Measurements from ENCODE around the gene CAPSL.
A peak's percentile ranks its signal among the peaks of the same experiment; 100 is the strongest.
"Not testable (repeated sequence)": the region's sequence is repeated elsewhere in the genome, so short reads cannot be mapped to it uniquely, and the experiment has no call there.

CAPSL gene

DNA sequence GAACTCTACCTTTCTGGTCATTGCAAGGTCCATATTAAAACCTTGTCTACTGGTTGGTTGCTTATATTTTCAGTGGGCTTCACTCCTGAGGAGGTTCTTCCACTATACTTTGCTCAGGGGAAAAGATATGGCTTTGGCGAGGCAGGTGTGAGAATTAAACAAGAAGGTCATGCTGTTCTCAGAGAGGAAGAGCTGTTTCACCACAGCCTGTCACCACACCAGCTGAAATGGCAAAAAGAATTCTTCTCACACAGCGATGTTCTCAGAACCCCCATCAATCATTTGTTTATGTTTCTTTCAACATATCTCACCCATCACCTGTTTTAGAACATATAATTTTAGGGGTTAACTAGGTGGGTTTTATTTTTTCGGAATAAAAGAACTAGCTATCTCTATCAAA, 38.6 kb downstream of the CAPSL start:
- peak; percentile 84 for DNase-seq (ENCODE audit: low read depth)
- TF ChIP-seq, protein P1, sequence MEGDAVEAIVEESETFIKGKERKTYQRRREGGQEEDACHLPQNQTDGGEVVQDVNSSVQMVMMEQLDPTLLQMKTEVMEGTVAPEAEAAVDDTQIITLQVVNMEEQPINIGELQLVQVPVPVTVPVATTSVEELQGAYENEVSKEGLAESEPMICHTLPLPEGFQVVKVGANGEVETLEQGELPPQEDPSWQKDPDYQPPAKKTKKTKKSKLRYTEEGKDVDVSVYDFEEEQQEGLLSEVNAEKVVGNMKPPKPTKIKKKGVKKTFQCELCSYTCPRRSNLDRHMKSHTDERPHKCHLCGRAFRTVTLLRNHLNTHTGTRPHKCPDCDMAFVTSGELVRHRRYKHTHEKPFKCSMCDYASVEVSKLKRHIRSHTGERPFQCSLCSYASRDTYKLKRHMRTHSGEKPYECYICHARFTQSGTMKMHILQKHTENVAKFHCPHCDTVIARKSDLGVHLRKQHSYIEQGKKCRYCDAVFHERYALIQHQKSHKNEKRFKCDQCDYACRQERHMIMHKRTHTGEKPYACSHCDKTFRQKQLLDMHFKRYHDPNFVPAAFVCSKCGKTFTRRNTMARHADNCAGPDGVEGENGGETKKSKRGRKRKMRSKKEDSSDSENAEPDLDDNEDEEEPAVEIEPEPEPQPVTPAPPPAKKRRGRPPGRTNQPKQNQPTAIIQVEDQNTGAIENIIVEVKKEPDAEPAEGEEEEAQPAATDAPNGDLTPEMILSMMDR (IDR thresholded peaks at IDR 0.05; ENCODE audit: insufficient read depth, low read depth, low read length, missing control alignments): no peak

DNA sequence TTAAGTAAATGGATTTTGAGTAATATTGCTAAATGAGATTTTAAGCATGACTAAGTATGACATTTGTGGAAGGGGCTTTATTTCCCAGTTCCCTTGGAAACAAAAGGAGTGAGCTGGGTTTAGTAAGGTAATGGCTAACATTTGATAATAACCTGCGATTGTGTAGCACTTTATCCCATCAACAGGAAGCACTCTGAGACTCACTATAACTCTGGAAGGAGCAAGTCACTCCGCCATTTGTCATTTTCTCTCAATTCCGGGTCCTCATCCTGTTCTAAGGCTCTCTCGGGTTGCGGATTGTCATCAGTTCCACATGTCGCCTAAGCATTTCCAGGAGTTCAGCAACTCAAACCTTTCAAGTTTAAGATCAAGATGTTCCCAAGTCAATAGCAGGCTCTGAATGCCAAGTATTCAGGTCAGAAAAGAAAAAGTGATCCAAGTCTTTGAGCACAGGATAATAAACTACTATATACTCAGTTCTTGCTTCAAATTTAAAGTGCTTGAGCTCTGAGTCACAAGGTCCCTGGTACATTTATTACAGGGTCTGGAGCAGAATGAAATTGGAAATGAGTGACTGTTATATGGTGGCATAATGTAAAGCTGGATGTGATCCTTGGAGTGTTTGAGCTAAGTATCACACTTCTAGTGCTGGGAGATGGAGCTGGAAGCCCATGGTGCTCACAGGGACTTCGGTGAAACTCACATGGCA, 39.3 kb downstream of the CAPSL start:
- DNase-seq (ENCODE audit: low read depth): no peak
- TF ChIP-seq, protein P1 (IDR thresholded peaks at IDR 0.05; ENCODE audit: insufficient read depth, low read depth, low read length, missing control alignments): no peak
- H3K4me3 ChIP-seq (ENCODE audit: low read depth, low read length): no peak overlapping the region

More for the DNA sequence above, 38.6 kb downstream of the CAPSL start:
- no peak overlapping the region for H3K4me3 ChIP-seq (ENCODE audit: low read depth, low read length)

DNA sequence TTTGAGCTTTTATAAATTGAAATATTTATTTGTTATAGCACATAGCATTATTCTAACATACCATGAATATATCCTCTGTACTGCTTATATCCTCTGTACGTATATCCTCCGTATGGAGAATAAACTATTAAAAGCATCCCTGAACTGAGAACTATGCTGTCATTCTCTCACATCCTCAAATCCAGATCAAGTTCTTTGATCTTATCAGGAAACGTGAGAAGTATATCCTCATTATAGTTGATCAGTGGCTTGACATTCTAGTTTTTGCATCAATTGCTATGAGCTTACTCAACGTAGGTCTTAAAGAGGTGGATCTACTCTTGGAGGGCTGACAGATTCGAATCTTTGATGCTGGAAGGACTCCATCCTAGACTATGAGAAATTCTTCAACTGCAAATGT, 44.3 kb downstream of the CAPSL start:
- H3K4me3 ChIP-seq (ENCODE audit: low read depth, low read length): no peak overlapping the region
- TF ChIP-seq, protein P1 (IDR thresholded peaks at IDR 0.05; ENCODE audit: insufficient read depth, low read depth, low read length, missing control alignments): no peak
- no peak for DNase-seq (ENCODE audit: low read depth)

- not testable (repeated sequence) for DNase-seq (ENCODE audit: low read depth); H3K4me3 ChIP-seq (ENCODE audit: low read depth, low read length)
Measured at GRCh38 chr5:35892799-35893198, 45.6 kb downstream of the CAPSL start.

DNA sequence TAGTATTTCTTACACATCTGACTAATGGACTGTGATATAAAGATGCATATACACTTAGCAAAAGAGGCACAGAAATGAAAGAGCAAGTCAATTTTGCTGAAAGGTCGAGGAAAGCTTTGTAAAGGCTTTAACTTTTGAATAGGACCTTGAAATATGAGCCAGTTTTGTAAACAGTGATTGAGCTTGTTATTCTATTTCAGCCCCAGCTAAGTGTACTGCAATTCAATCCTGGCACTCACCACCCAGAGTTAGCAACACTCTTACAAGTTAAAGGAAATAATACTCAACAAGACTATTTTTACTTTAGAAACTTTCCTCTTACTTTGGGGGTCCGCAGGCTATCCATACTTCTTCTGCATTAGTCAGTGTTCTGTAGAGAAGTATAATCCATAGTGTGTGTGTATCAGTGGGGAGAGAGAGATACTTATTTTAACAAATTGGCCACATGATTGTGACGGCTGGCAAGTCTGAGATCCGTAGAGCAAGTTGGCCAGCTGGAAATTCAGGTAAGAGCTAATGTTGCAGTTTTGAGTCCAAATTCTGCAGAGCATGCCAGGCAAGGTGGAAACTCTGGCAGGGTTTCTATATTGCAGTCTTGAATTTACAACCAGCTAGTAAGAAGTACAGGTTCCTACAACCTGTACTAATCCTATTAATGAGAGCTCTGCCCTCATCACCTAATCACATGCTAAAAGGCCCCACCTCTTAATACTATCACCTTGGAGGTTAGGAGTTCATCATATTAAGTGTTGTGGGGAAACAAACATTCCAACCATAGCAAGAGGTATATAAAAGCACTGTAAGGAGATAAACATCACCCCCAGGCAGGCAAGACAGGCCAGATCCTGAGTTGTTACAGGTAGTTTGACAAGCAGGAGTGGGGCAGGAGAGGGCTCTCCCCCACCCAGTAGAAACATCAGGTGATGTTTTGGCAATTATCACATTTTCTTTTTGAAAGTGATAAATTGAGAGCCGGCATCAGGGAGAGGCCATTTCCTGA, 48.1 kb downstream of the CAPSL start:
- TF ChIP-seq, protein P1 (IDR thresholded peaks at IDR 0.05; ENCODE audit: insufficient read depth, low read depth, low read length, missing control alignments): no peak
- no peak for DNase-seq (ENCODE audit: low read depth)
- no peak overlapping the region for H3K4me3 ChIP-seq (ENCODE audit: low read depth, low read length)

GRCh38 chr5:35887321-35888100, 50.9 kb downstream of the CAPSL start:
- TF ChIP-seq, protein P1 (IDR thresholded peaks at IDR 0.05; ENCODE audit: insufficient read depth, low read depth, low read length, missing control alignments): no peak
- no peak overlapping the region for H3K4me3 ChIP-seq (ENCODE audit: low read depth, low read length)
- no peak for DNase-seq (ENCODE audit: low read depth)

Data from GM12865 (cell line).